Measurements from ENCODE around the gene FBXO24. TPM values are rescaled to one million over a fixed set of nuclear protein-coding genes. Genes with fewer than 3 reads are reported as not detected.

FBXO24 gene
- total and polyA plus RNA-seq, 2 of the 4 experiments (the other 2 are of a cell fraction): 0.43 to 0.54 TPM

GRCh38 chr7:100575746-100576383 lies 10.3 kb upstream of the FBXO24 start:
- ATAC-seq (ENCODE audit: low read depth): no peak
- no peak overlapping the region for H3K14ac ChIP-seq (replicated peaks; ENCODE audit: low read depth, low read length)
- dilution Hi-C loops (cut with HindIII; ENCODE audit: low sequenced_read_pairs, unreplicated experiment): no loop called here
- no TSS peak for BruUV-seq (replicated peaks)
- peaks cover 8% of the 10 kb centered on the region; the same call in 1 of the 2 replicates for H4K20me1 ChIP-seq (ENCODE audit: insufficient read depth, low read length)
- no peak overlapping the region for H3K4ac ChIP-seq (ENCODE audit: low read depth, low read length)
- TF ChIP-seq SMC3 (IDR thresholded peaks at IDR 0.05; ENCODE audit: low read depth, low read length): no peak
- TF ChIP-seq ELK1 (IDR thresholded peaks at IDR 0.05; ENCODE audit: borderline replicate concordance, low read depth, low read length): no peak
- H3K27me3 ChIP-seq (ENCODE audit: control insufficient read depth, insufficient read depth, low read length): no peaks in the 10 kb centered on the region
- no peak overlapping the region for H2AFZ ChIP-seq (replicated peaks; ENCODE audit: low read length, poor library complexity)
- peaks cover 60% of the 10 kb centered on the region for H3K36me3 ChIP-seq (ENCODE audit: control insufficient read depth, insufficient read depth, low read length)
- H4K5ac ChIP-seq (ENCODE audit: low read depth, low read length): no peak overlapping the region
- H3K4me1 ChIP-seq (ENCODE audit: control insufficient read depth, insufficient read depth, low read length): no peaks in the 10 kb centered on the region; the same call in 1 of the 2 replicates
- H2BK5ac ChIP-seq (ENCODE audit: low read depth, low read length, poor library complexity, severe bottlenecking): no peak overlapping the region
- H2BK15ac ChIP-seq (ENCODE audit: low read depth, low read length): no peak overlapping the region
- no peak overlapping the region for H3K56ac ChIP-seq (ENCODE audit: extremely low read depth, insufficient read depth, low read length)
- H3K27ac ChIP-seq (ENCODE audit: insufficient read depth, low read length): no peak overlapping the region
- H2BK120ac ChIP-seq (ENCODE audit: low read depth, low read length): no peak overlapping the region
- no peak overlapping the region for H3K23ac ChIP-seq (ENCODE audit: low read depth, low read length)
- DNase-seq: no peak
- 97% methylated on average over 6 of the region's 17 CpGs; no CpG with 5 or more reads in 1 of the 2 experiments for WGBS, 2 experiments (ENCODE audit: extremely low coverage in 2 of 2, insufficient read length in 1 of 2)
- no peak overlapping the region for H2AK9ac ChIP-seq (replicated peaks; ENCODE audit: low read depth, low read length, poor library complexity)
- peaks cover 5% of the 10 kb centered on the region for H3K9me1 ChIP-seq (ENCODE audit: insufficient read depth, low read length)
- no peak overlapping the region for H2BK20ac ChIP-seq (ENCODE audit: low read depth, low read length)
- H3K4me3 ChIP-seq (ENCODE audit: insufficient read depth, low read depth, low read length): no peak overlapping the region
- ChIA-PET CTCF (no interaction called here), POLR2A (ENCODE audit: unreplicated experiment) (no interaction called here)
- no peak overlapping the region for H4K91ac ChIP-seq (ENCODE audit: insufficient read depth, low read depth, low read length)
- H3K9me3 ChIP-seq (ENCODE audit: control insufficient read depth, insufficient read depth, low read length): no peaks in the 10 kb centered on the region
- no peak overlapping the region for H3K9ac ChIP-seq (ENCODE audit: low read depth, low read length)
- H4K8ac ChIP-seq (ENCODE audit: low read depth in 2 of 2, low read length in 2 of 2): no peak overlapping the region
- peaks cover 7 to 23% of the 10 kb centered on the region in 2 experiments for H3K79me1 ChIP-seq (ENCODE audit: low read depth in 1 of 2, low read length in 2 of 2)
- in situ Hi-C loops (cut with MboI; ENCODE audit: low sequenced_read_pairs): loop anchor here (25.0 kb wide), 1 partner anchor 286 kb away; the partner anchor contains the start of genes SLC12A9 and TRIP6
- no peak overlapping the region for H3K18ac ChIP-seq (ENCODE audit: low read depth, low read length)
- H3K4me2 ChIP-seq (ENCODE audit: low read depth, low read length): no peak overlapping the region
- intact Hi-C loops (cut with micrococcal nuclease): no loop called here
- no peak overlapping the region for H2AK5ac ChIP-seq (ENCODE audit: low read depth, low read length)

Data from IMR-90 (cell line).